ENCODE measurements around the gene SIRT5. TPM values are rescaled to one million over a fixed set of nuclear protein-coding genes. Genes with fewer than 3 reads are reported as not detected.

Gene SIRT5
- total RNA-seq, 4 donors from 2014 or later: 9.0 to 20.9 (median 16.9) TPM

GRCh38 chr6:13561624-13562267 lies 12.7 kb upstream of the SIRT5 start:
- TF ChIP-seq, protein P1, sequence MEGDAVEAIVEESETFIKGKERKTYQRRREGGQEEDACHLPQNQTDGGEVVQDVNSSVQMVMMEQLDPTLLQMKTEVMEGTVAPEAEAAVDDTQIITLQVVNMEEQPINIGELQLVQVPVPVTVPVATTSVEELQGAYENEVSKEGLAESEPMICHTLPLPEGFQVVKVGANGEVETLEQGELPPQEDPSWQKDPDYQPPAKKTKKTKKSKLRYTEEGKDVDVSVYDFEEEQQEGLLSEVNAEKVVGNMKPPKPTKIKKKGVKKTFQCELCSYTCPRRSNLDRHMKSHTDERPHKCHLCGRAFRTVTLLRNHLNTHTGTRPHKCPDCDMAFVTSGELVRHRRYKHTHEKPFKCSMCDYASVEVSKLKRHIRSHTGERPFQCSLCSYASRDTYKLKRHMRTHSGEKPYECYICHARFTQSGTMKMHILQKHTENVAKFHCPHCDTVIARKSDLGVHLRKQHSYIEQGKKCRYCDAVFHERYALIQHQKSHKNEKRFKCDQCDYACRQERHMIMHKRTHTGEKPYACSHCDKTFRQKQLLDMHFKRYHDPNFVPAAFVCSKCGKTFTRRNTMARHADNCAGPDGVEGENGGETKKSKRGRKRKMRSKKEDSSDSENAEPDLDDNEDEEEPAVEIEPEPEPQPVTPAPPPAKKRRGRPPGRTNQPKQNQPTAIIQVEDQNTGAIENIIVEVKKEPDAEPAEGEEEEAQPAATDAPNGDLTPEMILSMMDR (IDR thresholded peaks at IDR 0.05; ENCODE audit: low read depth): no peak

GRCh38 chr6:13563009-13563408 lies 11.4 kb upstream of the SIRT5 start:
- TF ChIP-seq, protein P1 (IDR thresholded peaks at IDR 0.05; ENCODE audit: low read depth): no peak

DNA sequence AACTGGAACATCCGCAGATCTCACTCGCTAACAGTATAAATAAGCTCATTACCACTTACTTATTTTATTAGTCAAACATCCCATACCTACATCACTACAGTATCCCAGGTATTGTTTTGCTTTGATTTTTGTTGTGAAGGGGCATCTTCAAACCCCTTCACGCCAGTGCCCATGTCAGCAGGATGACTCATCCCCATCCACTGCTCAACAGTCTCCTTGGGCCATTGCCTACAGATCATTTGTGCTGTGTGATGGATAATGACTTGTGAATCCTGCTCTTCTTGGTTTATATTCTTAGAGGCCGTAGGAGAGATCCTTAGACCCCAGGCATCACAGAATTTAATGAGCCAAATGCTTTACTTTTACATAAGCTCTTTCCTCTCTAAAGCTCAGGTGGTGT lies 8.5 kb upstream of the SIRT5 start:
- TF ChIP-seq, protein P1 (IDR thresholded peaks at IDR 0.05; ENCODE audit: low read depth): no peak

DNA sequence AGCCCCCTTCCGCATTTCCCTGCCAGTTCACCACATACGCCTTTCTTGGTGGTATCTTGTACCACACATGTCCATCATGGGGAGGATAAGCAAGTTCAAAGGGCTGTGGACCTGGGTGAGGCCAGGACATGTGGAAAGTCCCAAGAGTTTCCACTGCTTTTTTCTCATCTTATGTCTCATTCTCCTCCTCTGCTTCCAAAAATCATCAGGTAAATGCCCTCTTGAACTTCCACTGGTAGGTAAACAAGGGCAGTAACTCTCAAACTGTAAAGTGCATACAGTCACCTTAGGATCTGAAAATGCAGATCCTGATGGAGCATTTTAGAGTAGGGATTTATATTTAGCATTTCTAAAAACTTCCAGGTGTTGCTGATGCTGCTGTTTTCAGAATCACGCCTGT lies 7.9 kb upstream of the SIRT5 start:
- TF ChIP-seq, protein P1 (IDR thresholded peaks at IDR 0.05; ENCODE audit: low read depth): no peak

- TF ChIP-seq, protein P1 (IDR thresholded peaks at IDR 0.05; ENCODE audit: low read depth): no peak
Measured at GRCh38 chr6:13568970-13569369, 5.4 kb upstream of the SIRT5 start.

DNA sequence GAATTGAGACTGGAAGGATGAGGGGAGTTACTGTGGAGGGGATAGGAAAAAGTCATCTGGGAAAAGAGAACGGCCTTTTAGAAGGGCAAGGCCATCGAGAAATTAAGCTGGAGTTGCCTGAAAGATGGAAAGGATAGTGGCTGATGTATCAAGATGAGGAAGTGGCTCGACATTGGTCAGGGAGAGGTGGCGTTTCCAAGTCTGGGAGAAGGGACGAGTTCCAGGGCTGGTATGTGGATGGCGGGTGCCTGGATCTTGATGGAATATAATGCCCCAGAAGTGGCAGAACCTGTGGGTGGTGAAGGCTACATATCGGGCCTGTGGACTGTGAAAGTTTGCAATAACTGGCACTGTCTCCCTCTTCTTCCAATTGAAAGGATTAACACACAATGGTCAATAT lies 2.2 kb upstream of the SIRT5 start:
- TF ChIP-seq, protein P1 (IDR thresholded peaks at IDR 0.05; ENCODE audit: low read depth): no peak

DNA sequence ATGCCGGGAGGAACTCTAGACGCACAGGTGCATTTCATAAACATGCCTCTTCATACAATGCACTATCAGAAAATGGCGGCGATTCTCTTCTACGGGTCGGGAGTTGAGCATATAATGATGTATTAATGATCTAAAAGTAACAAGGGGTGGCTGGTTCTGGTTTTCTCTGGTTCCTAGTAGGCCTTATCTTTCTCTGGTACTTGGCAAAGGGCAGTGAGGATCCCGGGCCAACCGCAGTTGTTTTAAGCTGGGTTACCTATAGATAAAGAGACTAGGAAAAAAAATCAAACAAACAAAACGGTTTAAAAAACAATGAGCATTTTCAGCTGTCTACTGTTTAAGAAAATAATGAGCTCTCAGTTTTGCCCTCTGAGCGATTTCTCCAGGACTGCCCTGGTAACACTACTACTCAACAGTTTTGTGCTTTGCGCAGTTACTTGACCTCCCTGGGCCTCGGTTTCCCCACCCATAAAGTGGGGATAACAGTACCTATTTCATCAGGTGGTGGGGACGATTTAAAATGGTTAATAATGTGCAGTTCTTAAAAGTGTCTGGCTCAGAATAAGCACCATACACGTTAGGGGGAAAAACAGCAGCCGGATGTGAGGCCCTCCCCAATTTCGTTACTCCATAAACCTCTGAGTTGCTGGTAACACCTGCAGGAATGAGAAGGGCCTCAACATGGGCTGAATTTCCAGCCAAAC lies 1.3 kb upstream of the SIRT5 start:
- TF ChIP-seq, protein P1 (IDR thresholded peaks at IDR 0.05; ENCODE audit: low read depth): no peak
